Forelimb muscle (tissue), 1 donor: ENCODE data around the gene WDSUB1. TPM values are rescaled to one million over a fixed set of nuclear protein-coding genes. Genes with fewer than 3 reads are reported as not detected.

Source experiments
- DNase-seq: peaks from one replicate; pipeline ENCODE4 v3.0.0-alpha.2; 2013; ENCODE audit warnings: low read depth
- polyA plus RNA-seq: library from polyadenylated mRNA; unstranded; fragments of 120-200 nt; gene quantifications from one replicate; pipeline ENCODE4 v1.2.1, GENCODE V29; 2013; ENCODE audit not compliant: insufficient read length

WDSUB1 gene
- polyA plus RNA-seq, 1 donor: 8.3 TPM

- DNase-seq: no peak
Measured at GRCh38 chr2:159224061-159224813, 62.3 kb downstream of the WDSUB1 start.

GRCh38 chr2:159219394-159219998, 67.0 kb downstream of the WDSUB1 start:
- DNase-seq: no peak

- no peak for DNase-seq
Measured at GRCh38 chr2:159218389-159218788, 68.1 kb downstream of the WDSUB1 start.

GRCh38 chr2:159217676-159218075, 68.8 kb downstream of the WDSUB1 start:
- no peak for DNase-seq

- DNase-seq: no peak
Measured at GRCh38 chr2:159215116-159215515, 71.4 kb downstream of the WDSUB1 start.

GRCh38 chr2:159214325-159214865, 72.1 kb downstream of the WDSUB1 start:
- DNase-seq: no peak

GRCh38 chr2:159213296-159213695, 73.2 kb downstream of the WDSUB1 start:
- no peak for DNase-seq

GRCh38 chr2:159211447-159212396, 74.8 kb downstream of the WDSUB1 start:
- DNase-seq: no peak

- DNase-seq: no peak
Measured at GRCh38 chr2:159209341-159210306, 76.9 kb downstream of the WDSUB1 start.

- DNase-seq: no peak
Measured at GRCh38 chr2:159208438-159208837, 78.1 kb downstream of the WDSUB1 start.

GRCh38 chr2:159206736-159207380, 79.6 kb downstream of the WDSUB1 start:
- DNase-seq: no peak

- no peak for DNase-seq
Measured at GRCh38 chr2:159204381-159205144, 81.9 kb downstream of the WDSUB1 start.

- DNase-seq: no peak
Measured at GRCh38 chr2:159202568-159203071, 83.9 kb downstream of the WDSUB1 start.

- no peak for DNase-seq
Measured at GRCh38 chr2:159201360-159202063, 85.0 kb downstream of the WDSUB1 start.

- no peak for DNase-seq
Measured at GRCh38 chr2:159200498-159200897, 86.0 kb downstream of the WDSUB1 start.

GRCh38 chr2:159199761-159200465, 86.6 kb downstream of the WDSUB1 start:
- DNase-seq: no peak

- no peak for DNase-seq
Measured at GRCh38 chr2:159199236-159199635, 87.3 kb downstream of the WDSUB1 start.

- no peak for DNase-seq
Measured at GRCh38 chr2:159196393-159196925, 90.0 kb downstream of the WDSUB1 start.
